Hepatocyte (in vitro differentiated cells): ENCODE measurements around the gene CNBD2.

Source experiments
- EZH2phosphoT487 ChIP-seq: fragments of 200-600 bp; sonication (generic); IDR thresholded peaks from one replicate; pipeline ENCODE4 v1.6.1; 2018; ENCODE audit warnings: antibody characterized with exemption, mild to moderate bottlenecking, low read depth, moderate library complexity; ENCODE audit not compliant: unreplicated experiment, severe bottlenecking
- TF ChIP-seq, protein P1 (sequence below): fragments of 200-600 bp; sonication (generic); IDR thresholded peaks from 2 replicates; pipeline ENCODE4 v1.5.1; 2016; ENCODE audit warnings: antibody characterized with exemption, mild to moderate bottlenecking; ENCODE audit not compliant: poor library complexity

- TF ChIP-seq, protein P1, sequence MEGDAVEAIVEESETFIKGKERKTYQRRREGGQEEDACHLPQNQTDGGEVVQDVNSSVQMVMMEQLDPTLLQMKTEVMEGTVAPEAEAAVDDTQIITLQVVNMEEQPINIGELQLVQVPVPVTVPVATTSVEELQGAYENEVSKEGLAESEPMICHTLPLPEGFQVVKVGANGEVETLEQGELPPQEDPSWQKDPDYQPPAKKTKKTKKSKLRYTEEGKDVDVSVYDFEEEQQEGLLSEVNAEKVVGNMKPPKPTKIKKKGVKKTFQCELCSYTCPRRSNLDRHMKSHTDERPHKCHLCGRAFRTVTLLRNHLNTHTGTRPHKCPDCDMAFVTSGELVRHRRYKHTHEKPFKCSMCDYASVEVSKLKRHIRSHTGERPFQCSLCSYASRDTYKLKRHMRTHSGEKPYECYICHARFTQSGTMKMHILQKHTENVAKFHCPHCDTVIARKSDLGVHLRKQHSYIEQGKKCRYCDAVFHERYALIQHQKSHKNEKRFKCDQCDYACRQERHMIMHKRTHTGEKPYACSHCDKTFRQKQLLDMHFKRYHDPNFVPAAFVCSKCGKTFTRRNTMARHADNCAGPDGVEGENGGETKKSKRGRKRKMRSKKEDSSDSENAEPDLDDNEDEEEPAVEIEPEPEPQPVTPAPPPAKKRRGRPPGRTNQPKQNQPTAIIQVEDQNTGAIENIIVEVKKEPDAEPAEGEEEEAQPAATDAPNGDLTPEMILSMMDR = no peak
- no peak for TF ChIP-seq EZH2phosphoT487
Observed at GRCh38 chr20:35942243-35942642, 26.1 kb upstream of the CNBD2 start.
